NCI-H748 (cell line): ENCODE data around the gene NLRC5.
"Not testable (repeated sequence)": the region's sequence is repeated elsewhere in the genome, so short reads cannot be mapped to it uniquely, and the experiment has no call there.

Experiments
- DNase-seq: peaks from one replicate; lab custom pipeline; 2025; ENCODE audit not compliant: unreplicated experiment; lab: John Stamatoyannopoulos, UW

Gene NLRC5

GRCh38 chr16:57042157-57043111 lies 53.1 kb downstream of the NLRC5 start:
- no peak for DNase-seq

DNA sequence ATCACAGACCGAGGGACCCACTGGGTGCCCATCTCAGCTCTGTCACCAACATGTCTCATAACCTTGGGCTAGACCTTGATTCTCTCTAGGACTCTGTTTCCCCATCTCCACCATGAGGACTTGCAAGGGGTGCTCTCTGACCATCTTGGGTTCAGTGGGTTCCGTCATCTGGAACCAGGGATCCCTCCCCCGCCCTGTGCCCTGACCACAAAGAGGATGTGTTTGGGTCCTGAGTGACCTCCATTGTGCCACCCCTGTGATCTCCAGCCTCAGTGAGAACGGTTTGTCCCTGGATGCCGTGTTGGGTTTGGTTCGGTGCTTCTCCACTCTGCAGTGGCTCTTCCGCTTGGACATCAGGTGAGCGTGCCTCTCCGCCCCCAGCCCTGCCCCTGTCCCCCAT lies 53.9 kb downstream of the NLRC5 start:
- DNase-seq: no peak

GRCh38 chr16:57044931-57045693 lies 55.8 kb downstream of the NLRC5 start:
- DNase-seq: no peak

GRCh38 chr16:57045694-57046381 lies 56.5 kb downstream of the NLRC5 start:
- DNase-seq: peak; percentile 10

DNA sequence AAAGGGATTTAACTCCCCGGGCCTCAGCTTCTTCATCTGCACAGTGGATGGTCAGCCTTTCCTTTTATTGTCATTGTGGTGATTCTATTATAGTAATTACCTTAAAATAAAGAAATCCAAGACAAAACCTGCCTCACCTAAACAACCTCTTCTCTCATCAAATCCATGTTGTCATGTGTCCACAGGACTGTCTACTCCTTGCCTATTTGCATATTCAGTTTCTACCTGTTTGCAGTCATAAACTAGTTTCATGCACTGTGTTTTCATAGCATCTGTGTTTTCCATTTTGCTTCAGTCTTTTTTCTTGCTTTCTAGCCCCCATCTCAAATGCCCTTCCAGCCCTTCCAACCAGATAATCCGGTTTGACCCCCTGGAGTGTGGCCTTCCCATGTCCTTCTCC lies 58.7 kb downstream of the NLRC5 start:
- peak; percentile 4 for DNase-seq

- no peak for DNase-seq
Measured at GRCh38 chr16:57049678-57050077, 60.3 kb downstream of the NLRC5 start.

GRCh38 chr16:57051696-57052228 lies 62.4 kb downstream of the NLRC5 start:
- no peak for DNase-seq

DNA sequence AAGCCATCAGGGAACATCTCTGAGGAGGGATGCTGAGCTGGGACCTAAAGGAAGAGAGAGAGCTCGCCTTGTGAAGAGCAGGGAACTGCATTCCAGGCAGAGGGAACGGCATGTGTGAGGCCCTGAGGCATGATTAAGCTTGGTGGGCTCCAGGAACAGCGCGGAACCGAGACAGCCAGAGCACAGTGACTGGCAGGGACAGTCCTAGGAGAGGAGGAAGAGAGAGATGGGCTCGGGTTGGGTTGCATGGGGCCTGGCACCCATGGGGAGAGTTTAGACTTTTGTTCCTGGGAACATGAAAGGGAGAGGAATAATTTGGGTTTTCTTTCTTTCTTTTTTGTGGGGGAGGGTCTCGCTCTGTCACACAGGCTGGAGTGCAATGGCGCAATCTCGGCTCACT lies 63.8 kb downstream of the NLRC5 start:
- no peak for DNase-seq

DNA sequence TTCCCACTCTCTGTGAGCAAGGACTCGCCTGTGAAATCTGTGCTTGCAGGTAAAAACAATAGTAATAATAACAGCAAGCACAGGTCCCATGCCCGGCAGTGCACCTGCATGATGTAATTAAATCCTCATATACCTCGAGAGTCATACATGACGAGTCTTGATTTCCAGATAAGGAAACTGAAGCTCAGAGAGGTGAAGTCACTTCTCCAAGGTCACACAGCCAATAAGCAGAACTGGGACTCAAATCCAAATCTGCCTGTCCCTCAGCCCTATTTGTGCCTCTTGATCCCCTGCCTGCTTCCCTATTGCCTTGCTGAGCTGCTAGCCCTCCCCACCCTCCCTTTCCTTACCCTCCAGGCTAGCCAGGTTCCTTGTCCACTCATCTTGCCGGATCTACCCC lies 65.0 kb downstream of the NLRC5 start:
- DNase-seq: no peak

DNA sequence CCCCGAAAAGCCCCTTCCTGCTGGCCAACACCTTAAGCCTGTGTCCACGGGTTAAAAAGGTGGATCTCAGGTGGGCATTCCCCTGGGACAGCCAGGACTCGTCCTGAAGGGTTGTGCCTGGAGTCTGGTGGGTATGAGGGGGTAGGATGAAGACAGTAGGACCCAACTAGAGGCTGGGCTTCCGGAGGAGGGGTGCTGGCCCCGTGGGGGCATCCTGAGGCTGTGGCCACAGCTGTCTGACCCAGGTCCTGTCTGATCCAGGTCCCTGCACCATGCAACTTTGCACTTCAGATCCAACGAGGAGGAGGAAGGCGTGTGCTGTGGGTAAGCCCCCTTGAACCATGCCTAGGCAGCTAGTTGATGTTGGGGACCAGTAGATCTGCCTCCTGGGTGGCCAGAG lies 65.4 kb downstream of the NLRC5 start:
- DNase-seq: no peak

- no peak for DNase-seq
Measured at GRCh38 chr16:57055671-57056070, 66.3 kb downstream of the NLRC5 start.

DNA sequence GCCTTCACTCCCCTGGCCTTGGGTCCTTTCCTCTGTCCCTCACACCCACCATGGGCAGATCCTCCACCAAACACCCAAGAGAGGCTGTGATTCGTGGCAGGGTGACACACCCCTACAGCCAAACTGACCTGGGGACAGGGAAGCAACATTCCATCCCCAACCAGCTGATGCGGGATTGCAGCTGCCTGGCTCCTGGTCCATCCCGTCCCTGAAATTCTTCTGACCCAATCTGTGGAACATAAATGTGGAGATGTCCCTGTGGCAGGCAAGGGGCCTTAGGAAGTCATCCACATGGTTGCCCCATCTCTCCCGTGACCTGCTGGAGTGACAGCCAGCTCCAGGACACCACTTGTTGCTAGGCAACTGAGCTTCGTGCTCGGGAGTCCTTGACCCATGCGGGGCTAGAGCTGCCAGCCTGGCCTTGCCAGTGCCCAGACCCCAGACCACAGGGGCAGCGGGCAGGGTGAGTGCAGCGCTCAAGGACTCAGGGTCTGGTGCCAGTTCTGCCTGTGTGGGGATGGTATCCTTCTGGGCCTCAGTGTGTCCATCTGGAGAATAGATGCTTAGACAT lies 69.0 kb downstream of the NLRC5 start:
- peak; percentile 10 for DNase-seq

DNA sequence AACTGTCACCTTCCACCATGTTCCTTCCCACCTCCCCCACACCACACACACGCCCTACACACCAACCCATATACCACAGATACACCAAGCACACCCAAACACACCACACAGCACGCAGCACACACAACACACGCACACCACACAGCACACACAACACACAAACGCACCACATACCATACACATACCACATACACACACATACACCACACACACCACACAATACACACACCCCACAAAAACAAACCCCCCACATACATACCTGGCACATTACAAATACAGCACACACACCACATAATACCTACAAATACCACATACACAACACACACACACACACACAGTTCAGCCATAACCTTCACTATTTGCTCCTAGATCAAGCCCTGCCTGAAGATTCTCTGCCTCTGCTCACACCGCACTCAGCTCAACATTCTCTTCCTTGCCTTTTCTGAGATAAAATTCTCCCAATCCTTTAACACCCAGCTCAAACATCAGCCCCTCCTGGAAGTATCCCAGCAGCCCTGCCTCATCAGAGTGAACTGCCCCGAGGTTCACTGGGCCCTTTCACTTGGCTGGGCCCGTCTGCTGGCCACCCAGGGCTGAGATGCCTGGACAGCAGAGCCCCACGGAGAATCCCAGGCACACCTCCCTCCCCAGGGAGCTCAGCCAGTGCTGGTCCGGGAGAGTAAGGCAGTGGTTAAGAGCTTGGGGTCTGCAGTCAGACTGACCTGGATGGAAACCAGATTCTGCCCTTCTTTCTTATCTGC lies 71.1 kb downstream of the NLRC5 start:
- DNase-seq: no peak

GRCh38 chr16:57061084-57061905 lies 71.9 kb downstream of the NLRC5 start:
- no peak for DNase-seq

DNA sequence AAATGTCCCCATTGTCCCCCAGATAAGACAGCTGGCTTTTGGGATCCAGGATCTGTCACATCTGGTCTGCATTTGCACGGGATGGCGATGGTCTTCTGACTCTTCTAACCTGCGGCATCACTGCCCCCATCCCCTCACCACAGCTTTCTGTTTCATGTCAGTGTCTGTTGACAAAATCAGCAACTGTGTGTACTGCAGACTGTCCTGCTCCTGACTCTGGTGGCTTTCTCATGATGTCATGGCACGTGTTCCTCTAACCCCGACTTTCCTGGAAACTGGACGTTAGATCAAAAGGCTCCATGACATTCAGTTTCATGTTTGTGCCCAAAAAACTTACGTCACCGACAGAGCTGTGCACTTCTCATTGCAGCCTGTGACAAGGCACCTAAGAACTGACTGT lies 73.0 kb downstream of the NLRC5 start:
- no peak for DNase-seq

DNA sequence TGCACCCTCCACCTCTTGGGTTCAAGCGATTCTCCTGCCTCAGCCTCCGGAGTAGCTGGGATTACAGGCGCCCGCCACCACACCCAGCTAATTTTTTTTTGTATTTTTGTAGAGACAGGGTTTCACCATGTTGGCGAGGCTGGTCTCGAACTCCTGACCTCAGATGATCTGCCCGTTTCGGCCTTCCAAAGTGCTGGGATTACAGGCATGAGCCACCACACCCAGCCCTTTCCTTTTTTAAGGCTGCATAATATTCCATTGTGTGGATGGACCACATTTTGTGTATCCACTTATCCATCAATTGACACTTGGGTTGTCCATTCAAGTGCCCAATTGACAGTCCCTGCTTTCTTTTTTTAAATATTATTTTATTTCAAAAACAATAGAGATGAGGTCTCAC lies 73.8 kb downstream of the NLRC5 start:
- not testable (repeated sequence) for DNase-seq

DNA sequence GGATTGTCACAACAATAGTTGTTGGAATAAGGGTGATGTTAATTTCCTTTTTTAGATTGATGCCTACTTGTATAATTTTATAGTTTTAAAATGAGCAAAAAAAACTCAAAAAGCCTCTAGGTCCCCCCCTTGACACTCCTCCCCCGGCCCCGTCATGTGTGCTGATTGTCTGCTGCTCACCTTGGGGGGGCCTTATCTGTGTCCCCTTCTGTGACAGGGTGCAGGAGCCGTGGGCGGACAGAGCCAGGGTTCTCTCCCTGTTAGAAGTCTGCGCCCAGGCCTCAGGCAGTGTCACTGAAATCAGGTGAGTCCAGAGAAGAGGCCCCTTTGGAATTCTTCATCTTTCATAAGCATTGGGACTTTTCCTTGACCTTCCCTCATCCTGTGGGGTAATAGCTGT lies 75.6 kb downstream of the NLRC5 start:
- no peak for DNase-seq

DNA sequence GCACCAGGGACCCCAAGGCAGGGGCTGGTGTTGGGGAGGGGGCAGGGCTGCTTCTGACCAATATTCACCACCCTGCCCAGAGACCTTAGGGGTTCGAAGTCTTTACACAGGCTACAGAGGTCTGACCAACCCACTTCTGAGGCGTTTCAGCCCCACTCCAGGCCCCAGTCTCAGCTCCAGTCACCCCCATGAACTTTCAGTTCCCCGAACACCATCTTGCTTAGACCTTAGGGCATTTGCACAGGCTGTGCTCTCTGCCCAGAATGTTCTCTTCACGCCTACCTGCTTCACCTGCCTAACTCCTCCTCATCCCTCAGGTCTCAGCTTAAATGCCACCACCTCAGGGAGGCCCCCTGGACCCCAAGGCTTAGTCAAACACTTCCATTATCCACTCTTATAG lies 77.3 kb downstream of the NLRC5 start:
- DNase-seq: no peak

- DNase-seq: no peak
Measured at GRCh38 chr16:57067347-57067746, 78.0 kb downstream of the NLRC5 start.
